Peyer's patch (tissue), 4 donors: ENCODE measurements around the gene ZNF326.

Experiments
- POLR2A ChIP-seq, 2 donors: fragments of 450-650 bp; IDR thresholded peaks; one replicate each; pipeline ENCODE4 v1.5.1; 2017; ENCODE audit warnings: antibody characterized with exemption in 2 of 2, mild to moderate bottlenecking in 2 of 2, moderate library complexity in 2 of 2
- TF ChIP-seq, protein P1 (sequence below), 6 experiments: fragments of 450-650 bp in 4 of 6; fragments of 200-600 bp in 2 of 6; sonication (generic) in 1 of 6; IDR thresholded peaks; one replicate each; pipeline ENCODE4 v1.5.1; 2017 to 2019; ENCODE audit warnings: antibody characterized with exemption in 6 of 6, mild to moderate bottlenecking in 3 of 6, moderate library complexity in 1 of 6

DNA sequence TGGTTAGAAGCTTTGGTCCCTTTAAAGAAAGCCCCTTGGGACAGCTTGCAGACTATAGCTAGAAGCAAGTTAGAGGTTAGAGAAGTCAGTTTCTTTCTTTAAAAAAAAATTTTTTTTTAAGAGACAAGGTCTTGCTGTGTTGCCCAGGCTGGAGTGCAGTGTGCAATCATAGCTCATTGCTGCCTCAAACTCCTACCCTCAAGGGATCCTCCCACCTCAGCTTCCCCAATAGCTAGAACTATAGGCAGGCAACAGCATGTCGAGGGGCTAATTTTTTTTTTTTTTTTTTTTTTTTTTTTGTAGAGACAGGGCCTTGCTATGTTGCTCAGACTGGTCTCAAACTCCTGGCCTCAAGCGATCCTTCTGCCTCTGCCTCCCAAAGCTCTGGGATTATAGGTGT is 44.2 kb upstream of the ZNF326 start:
- TF ChIP-seq, protein P1, sequence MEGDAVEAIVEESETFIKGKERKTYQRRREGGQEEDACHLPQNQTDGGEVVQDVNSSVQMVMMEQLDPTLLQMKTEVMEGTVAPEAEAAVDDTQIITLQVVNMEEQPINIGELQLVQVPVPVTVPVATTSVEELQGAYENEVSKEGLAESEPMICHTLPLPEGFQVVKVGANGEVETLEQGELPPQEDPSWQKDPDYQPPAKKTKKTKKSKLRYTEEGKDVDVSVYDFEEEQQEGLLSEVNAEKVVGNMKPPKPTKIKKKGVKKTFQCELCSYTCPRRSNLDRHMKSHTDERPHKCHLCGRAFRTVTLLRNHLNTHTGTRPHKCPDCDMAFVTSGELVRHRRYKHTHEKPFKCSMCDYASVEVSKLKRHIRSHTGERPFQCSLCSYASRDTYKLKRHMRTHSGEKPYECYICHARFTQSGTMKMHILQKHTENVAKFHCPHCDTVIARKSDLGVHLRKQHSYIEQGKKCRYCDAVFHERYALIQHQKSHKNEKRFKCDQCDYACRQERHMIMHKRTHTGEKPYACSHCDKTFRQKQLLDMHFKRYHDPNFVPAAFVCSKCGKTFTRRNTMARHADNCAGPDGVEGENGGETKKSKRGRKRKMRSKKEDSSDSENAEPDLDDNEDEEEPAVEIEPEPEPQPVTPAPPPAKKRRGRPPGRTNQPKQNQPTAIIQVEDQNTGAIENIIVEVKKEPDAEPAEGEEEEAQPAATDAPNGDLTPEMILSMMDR (IDR thresholded peaks at IDR 0.05), result no peak
- TF ChIP-seq POLR2A (IDR thresholded peaks at IDR 0.05), result no peak
